Esophagus muscularis mucosa (tissue), 4 donors: Measurements from ENCODE around the gene PSMB7. TPM values are rescaled to one million over a fixed set of nuclear protein-coding genes. Genes with fewer than 3 reads are reported as not detected.

Experiments used
- DNase-seq: peaks from one replicate; pipeline ENCODE4 v3.0.0-alpha.2; 2017; ENCODE audit errors: extremely low spot score
- H3K27ac ChIP-seq, 4 donors: fragments of 200-600 bp; sonication (generic); replicated peaks in 1 of 4; 1 replicate in 3 of 4; 2 replicates in 1 of 4; pipeline ENCODE4 v1.5.1; 2016 to 2019; ENCODE audit warnings: mild to moderate bottlenecking in 1 of 4
- H3K27me3 ChIP-seq, 4 donors: fragments of 200-600 bp; sonication (generic); one replicate each; pipeline versions ENCODE4 v1.5.1 to v1.6.0; 2016 to 2019
- H3K36me3 ChIP-seq, 4 donors: fragments of 200-600 bp; sonication (generic); one replicate each; pipeline ENCODE4 v1.5.1; 2016 to 2019
- H3K4me1 ChIP-seq, 4 donors: fragments of 200-600 bp; sonication (generic); one replicate each; pipeline ENCODE4 v1.5.1; 2016 to 2019
- H3K4me3 ChIP-seq, 4 donors: fragments of 200-600 bp; sonication (generic); 1 replicate in 2 of 4; 2 replicates in 2 of 4; pipeline ENCODE4 v1.5.1; 2016 to 2019; ENCODE audit warnings: mild to moderate bottlenecking in 4 of 4, moderate library complexity in 1 of 4
- H3K9me3 ChIP-seq, 4 donors: fragments of 200-600 bp; sonication (generic); 1 replicate in 3 of 4; 2 replicates in 1 of 4; pipeline ENCODE4 v1.5.1; 2016 to 2019
- CTCF ChIP-seq, 3 experiments: fragments of 200-600 bp in 2 of 3; fragments of 450-650 bp in 1 of 3; sonication (generic) in 2 of 3; IDR thresholded peaks; one replicate each; pipeline ENCODE4 v1.5.1; 2017 to 2019; ENCODE audit warnings: antibody characterized with exemption in 3 of 3, mild to moderate bottlenecking in 2 of 3, moderate library complexity in 1 of 3
- EP300 ChIP-seq: sonication (generic); formaldehyde crosslinking; IDR thresholded peaks from one replicate; pipeline ENCODE4 v1.6.1; 2017; ENCODE audit warnings: antibody characterized with exemption
- POLR2A ChIP-seq: fragments of 450-650 bp; IDR thresholded peaks from one replicate; pipeline ENCODE4 v1.6.1; 2017; ENCODE audit warnings: antibody characterized with exemption, moderate library complexity, mild to moderate bottlenecking, low read depth
- POLR2AphosphoS5 ChIP-seq, 2 donors: sonication (generic); formaldehyde crosslinking; IDR thresholded peaks; one replicate each; pipeline ENCODE4 v1.6.1; 2017; ENCODE audit warnings: antibody characterized with exemption in 2 of 2
- WGBS: methylation state at CpG from one replicate; pipeline ENCODE4 v1.1.5; 2018; 5-methylcytosine and 5-hydroxymethylcytosine counted together
- intact Hi-C: fragments of 100-400 bp; cut with DNase I; formaldehyde crosslinking; loops from one replicate; pipeline ENCODE4 v1.15.1; 2023
- total RNA-seq, 4 donors: library from RNA; depleted of rRNA; stranded (reverse); fragments of >200 nt; gene quantifications; one replicate each; pipeline versions ENCODE4 v1.1.0 to v1.2.1, GENCODE V29; 2016

Gene PSMB7
- total RNA-seq, 4 donors from 2014 or later: 105 to 124 (median 113) TPM

GRCh38 chr9:124334568-124335319 lies 80.5 kb downstream of the PSMB7 start:
- no peak overlapping the region for H3K27ac ChIP-seq
- intact Hi-C loops: no loop called here

GRCh38 chr9:124333203-124333579 lies 82.1 kb downstream of the PSMB7 start:
- DNase-seq: no peak
- Histone ChIP-seq H3K27ac (no peak overlapping the region), H3K4me3 (no peak overlapping the region), H3K4me1 (no peaks in the 10 kb centered on the region), H3K9me3 (peaks cover 0 to 11% (median 6%) of the 10 kb centered on the region in 4 donors), H3K27me3 (no peaks in the 10 kb centered on the region), H3K36me3 (peaks cover 8 to 88% (median 58%) of the 10 kb centered on the region in 4 donors)
- WGBS: 94% methylated on average over 7 of the region's 7 CpGs
- intact Hi-C loops: no loop called here
- TF ChIP-seq CTCF (IDR thresholded peaks at IDR 0.05): no peak
- no peak for TF ChIP-seq POLR2AphosphoS5 (IDR thresholded peaks at IDR 0.05)
- TF ChIP-seq POLR2A: no peak
- no peak for TF ChIP-seq EP300

More at GRCh38 chr9:124334568-124335319, 80.5 kb downstream of the PSMB7 start:
- H3K4me1 ChIP-seq: no peaks in the 10 kb centered on the region
- DNase-seq: no peak
- TF ChIP-seq POLR2A (no peak), POLR2AphosphoS5 (IDR thresholded peaks at IDR 0.05) (no peak), EP300 (no peak), CTCF (IDR thresholded peaks at IDR 0.05) (no peak)
- 93% methylated on average over 8 of the region's 15 CpGs for WGBS
- peaks cover 0 to 11% (median 6%) of the 10 kb centered on the region in 4 donors for H3K9me3 ChIP-seq
- peaks cover 8 to 83% (median 49%) of the 10 kb centered on the region in 4 donors for H3K36me3 ChIP-seq
- no peaks in the 10 kb centered on the region for H3K27me3 ChIP-seq
- H3K4me3 ChIP-seq: no peak overlapping the region

GRCh38 chr9:124332361-124333202 lies 82.7 kb downstream of the PSMB7 start:
- intact Hi-C loops: no loop called here
- Histone ChIP-seq H3K9me3 (peaks cover 0 to 8% (median 4%) of the 10 kb centered on the region in 4 donors), H3K4me1 (no peaks in the 10 kb centered on the region), H3K27me3 (no peaks in the 10 kb centered on the region), H3K36me3 (peaks cover 4 to 88% (median 61%) of the 10 kb centered on the region in 4 donors), H3K27ac (no peak overlapping the region), H3K4me3 (no peak overlapping the region)
- 68% methylated on average over 17 of the region's 28 CpGs for WGBS
- no peak for DNase-seq
- TF ChIP-seq CTCF (IDR thresholded peaks at IDR 0.05) (no peak), EP300 (no peak), POLR2A (no peak), POLR2AphosphoS5 (IDR thresholded peaks at IDR 0.05) (no peak)

- TF ChIP-seq POLR2A (no peak), CTCF (IDR thresholded peaks at IDR 0.05) (no peak), EP300 (no peak), POLR2AphosphoS5 (IDR thresholded peaks at IDR 0.05) (no peak)
- Histone ChIP-seq H3K4me3 (no peak overlapping the region), H3K27ac (no peak overlapping the region), H3K4me1 (no peaks in the 10 kb centered on the region), H3K9me3 (no peaks in the 10 kb centered on the region), H3K36me3 (peaks cover 0 to 88% (median 68%) of the 10 kb centered on the region in 4 donors), H3K27me3 (no peaks in the 10 kb centered on the region)
- no peak for DNase-seq
- WGBS: 89% methylated on average over 9 of the region's 11 CpGs
- intact Hi-C loops: no loop called here
Measured at GRCh38 chr9:124331580-124331979, 83.7 kb downstream of the PSMB7 start.
